GM18951 (cell line): ENCODE results near the gene CAMTA1.
"Not testable (repeated sequence)": the region's sequence is repeated elsewhere in the genome, so short reads cannot be mapped to it uniquely, and the experiment has no call there.

Experiments used
- POLR2A ChIP-seq: IDR thresholded peaks from 4 replicates; pipeline ENCODE4 v1.6.1; 2011; ENCODE audit warnings: mild to moderate bottlenecking; ENCODE audit not compliant: insufficient read length, insufficient read depth; ENCODE audit errors: extremely low read depth
- in situ Hi-C: fragments of 300-500 bp; cut with MboI; formaldehyde crosslinking; loops from one replicate; pipeline ENCODE4 v1.12.0; 2022; ENCODE audit warnings: low sequenced_read_pairs, mixed read lengths, inconsistent platforms; ENCODE audit not compliant: unreplicated experiment

The CAMTA1 gene

DNA sequence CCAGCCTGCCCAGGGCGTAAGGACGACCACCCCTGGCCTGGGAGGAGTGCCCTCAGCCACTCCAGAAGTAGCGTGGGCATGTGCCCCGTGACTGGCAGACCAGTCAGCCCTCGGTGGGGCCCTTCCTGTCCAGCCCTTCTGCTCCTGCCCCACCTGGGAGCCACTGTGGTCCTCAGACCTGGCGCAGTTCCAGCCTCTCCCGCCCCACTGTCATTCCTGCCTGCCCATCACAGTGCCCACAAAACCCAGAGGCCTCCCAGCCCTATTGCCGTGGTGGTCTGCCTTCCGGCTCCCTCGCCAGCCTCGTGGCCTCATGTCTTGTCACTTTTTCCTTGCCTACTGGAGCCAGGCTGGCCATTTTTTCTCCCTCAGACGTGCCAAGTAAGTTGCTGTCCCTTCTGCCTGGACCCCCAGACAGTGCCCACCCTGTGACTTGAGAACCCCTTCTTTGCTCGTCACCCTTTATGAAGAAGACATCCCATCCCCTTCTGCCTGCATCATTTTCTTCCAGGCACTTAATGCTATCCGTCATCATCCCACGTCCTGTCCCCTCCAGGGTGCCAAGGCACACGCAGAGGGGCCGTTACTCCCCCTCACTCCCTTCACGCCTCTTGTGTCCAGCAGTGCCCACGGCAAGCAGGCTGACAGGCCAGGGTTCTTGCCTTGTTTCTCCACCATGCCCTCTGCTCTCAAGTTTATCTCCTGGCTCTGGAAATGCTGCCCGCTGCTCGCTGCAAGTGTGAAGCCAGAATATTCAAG, 122.6 kb downstream of the CAMTA1 start:
- TF ChIP-seq POLR2A = no peak
- in situ Hi-C loops = loop anchor here (10.0 kb wide), 1 partner anchor 183 kb away; no protein-coding TSS in a partner anchor

DNA sequence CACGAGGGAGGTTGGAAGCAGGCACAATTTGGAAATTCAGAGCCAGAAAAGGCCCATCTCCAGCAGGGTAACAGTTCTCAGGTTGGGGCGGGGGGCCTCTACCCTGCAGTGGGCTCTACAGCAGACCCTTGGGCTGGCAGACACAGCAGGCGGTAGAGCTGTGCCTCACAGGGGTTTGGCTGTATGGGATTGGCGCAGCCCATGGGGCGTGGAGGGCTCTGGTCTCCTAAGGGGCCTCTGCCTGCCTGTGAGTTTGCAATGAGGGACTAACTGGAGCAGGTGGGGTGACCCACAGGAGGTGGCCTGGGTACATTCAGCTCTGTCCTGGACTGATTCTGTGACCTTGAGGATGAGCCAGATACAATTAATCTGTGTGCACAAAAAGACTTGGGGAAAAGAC, 124.1 kb downstream of the CAMTA1 start:
- TF ChIP-seq POLR2A = no peak
- in situ Hi-C loops = loop anchor here (10.0 kb wide), 1 partner anchor 185 kb away; no protein-coding TSS in a partner anchor

DNA sequence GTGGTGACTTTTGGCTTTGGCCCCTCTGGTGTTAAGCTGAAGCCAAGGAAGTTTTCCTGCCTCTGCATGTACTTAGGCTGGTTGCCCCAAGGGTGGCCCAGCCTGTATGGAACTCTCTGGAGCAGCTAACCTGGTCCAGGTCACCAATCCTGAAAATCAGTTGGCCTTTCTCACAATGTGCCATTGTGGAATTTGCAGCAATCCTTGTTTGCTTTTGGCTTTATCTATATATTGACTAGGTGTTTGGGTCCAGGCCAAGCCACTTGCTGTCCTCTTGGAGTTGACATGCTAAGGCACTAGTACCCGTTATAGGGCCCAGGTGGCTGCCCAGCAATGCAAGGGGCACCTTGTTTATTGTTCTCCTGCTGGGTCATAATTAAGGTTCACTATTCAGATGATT, 124.6 kb downstream of the CAMTA1 start:
- TF ChIP-seq POLR2A = no peak
- in situ Hi-C loops = loop anchor here (10.0 kb wide), 1 partner anchor 185 kb away; no protein-coding TSS in a partner anchor

GRCh38 chr1:6911021-6911941, 126.0 kb downstream of the CAMTA1 start:
- in situ Hi-C loops = no loop called here
- TF ChIP-seq POLR2A = no peak

DNA sequence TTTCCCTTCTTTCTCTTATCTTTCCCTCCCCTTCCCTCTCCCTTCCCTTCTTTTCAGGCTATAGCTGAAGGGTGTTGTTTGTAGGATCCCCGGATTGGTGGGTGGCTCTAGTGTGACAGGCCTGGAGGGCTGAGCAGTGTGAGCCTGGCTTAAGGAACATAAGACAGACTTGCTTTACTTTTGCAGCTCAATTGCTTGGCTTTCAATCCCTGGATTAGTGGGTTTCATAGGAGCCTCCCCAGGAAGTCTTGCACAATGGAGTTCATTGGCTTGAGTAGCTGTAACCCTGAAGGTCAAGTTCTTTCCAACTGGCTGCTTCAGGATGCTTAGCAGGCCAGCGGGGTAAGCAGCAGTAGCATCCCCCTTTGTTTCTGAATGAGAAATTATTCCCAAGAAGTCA, 126.7 kb downstream of the CAMTA1 start:
- TF ChIP-seq POLR2A = no peak
- in situ Hi-C loops = no loop called here

- no peak for TF ChIP-seq POLR2A
- in situ Hi-C loops = no loop called here
Observed at GRCh38 chr1:6912518-6912917, 127.3 kb downstream of the CAMTA1 start.

GRCh38 chr1:6913086-6913485, 127.8 kb downstream of the CAMTA1 start:
- TF ChIP-seq POLR2A = no peak
- in situ Hi-C loops = no loop called here

GRCh38 chr1:6914706-6915105, 129.5 kb downstream of the CAMTA1 start:
- in situ Hi-C loops = no loop called here
- no peak for TF ChIP-seq POLR2A

DNA sequence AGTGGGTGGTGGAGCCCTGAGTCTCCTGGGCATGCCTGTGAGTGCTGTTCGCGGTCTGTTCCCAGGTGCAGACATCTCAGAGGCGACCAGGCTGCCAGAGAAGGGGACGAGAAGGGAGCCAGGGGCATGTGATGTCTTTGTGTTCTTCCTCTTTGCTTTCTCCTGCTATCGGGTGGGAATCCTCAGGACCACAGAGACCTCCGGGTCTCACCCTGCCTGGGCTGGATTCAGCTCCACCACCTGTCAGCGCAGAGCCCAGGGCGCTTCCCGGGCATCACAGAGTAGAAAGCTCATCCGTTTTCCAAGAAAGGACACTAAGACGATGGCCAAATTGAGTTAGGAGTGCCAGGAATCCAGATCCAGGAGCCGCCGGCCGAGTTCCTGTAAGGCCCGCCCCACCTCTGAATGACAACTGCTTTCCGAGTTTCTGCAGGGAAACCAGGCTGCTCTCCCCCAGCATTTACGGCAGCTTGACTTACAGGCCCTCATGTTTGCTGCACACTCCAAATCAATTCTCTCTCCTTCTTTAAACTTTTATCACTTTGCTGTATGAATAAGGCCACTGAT, 130.8 kb downstream of the CAMTA1 start:
- TF ChIP-seq POLR2A = no peak
- in situ Hi-C loops = no loop called here

DNA sequence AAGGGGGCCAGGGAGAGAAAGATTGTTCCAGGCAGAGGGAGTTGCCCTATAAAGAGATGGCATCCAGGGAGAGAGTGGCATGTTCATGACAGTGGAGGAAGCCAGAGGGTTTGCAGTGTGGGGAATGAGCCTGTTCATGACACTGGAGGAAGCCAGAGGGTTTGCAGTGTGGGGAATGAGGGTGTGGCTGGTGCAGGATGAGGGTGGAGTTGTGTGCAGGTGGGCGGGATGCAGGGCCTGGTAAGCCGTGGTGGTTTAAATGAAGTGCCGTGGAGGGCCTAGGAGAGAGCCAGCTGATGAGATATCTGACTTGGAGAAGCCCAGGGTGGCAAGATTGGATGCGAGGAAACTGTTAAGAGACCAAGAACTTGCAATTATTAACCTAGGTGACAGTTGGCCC, 131.8 kb downstream of the CAMTA1 start:
- in situ Hi-C loops = no loop called here
- no peak for TF ChIP-seq POLR2A

DNA sequence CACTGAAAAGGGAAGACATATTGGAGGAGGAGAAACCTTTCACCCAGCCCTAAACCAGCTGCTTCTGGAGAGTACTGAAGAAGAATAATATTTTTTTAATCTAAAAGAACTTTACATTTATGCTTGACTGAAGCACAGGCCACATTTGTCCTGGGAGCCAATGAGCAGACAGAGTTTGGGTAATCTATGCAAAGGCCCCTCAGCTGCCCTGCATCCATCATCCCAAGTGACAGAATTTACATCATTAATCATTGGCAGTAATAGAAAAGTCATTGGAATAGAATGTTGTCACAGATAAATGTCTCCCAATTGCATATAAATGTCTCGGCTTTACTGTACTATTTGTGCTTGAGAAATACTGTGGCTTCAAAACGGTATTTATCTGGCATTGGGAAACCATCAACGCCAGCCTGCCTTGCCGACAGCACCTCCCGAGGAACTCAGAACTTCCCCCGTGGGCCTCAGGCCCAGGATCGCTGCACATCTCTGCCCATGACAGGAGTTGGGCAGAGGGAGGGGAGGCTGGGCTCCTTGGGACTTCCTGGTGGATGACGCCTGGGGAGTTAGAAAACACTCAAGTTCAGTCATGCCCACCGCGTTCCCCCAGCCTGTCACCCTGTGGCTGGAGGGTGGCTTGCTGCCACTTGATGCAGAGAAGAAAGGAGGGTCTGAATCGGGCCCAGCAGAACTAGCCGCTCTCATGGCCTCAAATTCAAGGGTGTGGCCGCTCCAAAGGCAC, 133.1 kb downstream of the CAMTA1 start:
- in situ Hi-C loops = no loop called here
- no peak for TF ChIP-seq POLR2A

- TF ChIP-seq POLR2A = no peak
- in situ Hi-C loops = no loop called here
Observed at GRCh38 chr1:6918925-6919511, 133.8 kb downstream of the CAMTA1 start.

DNA sequence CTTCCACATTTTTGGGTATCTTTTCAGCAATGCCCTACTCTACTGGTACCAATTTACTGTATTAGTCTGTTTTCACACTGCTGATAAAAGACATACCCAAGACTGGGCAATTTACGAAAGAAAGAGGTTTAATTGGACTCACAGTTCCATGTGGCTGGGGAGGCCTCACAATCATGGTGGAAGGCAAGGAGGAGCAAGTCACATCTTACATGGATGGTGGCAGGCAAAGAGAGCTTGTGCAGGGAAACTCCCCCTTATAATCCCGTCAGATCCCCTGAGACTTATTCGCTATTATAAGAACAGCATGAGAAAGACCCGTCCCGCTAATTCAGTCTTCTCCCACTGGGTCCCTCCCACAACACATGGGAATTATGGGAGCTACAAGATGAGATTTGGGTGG, 136.3 kb downstream of the CAMTA1 start:
- in situ Hi-C loops = not testable (repeated sequence)
